ENCODE results near the gene DSC1. TPM values are rescaled to one million over a fixed set of nuclear protein-coding genes. Genes with fewer than 3 reads are reported as not detected.

Gene DSC1
- total and polyA plus RNA-seq, 2 of the 4 experiments (the other 2 are of a cell fraction) = not detected

- H3K4me2 ChIP-seq (ENCODE audit: low read depth, low read length) = no peak overlapping the region
- no peak overlapping the region for H3K18ac ChIP-seq (ENCODE audit: low read depth, low read length)
- no peak overlapping the region for H3K4ac ChIP-seq (ENCODE audit: low read depth, low read length)
- H3K79me1 ChIP-seq (ENCODE audit: low read depth in 1 of 2, low read length in 2 of 2) = no peaks in the 10 kb centered on the region
- H3K9me3 ChIP-seq (ENCODE audit: control insufficient read depth, insufficient read depth, low read length) = 0 out of 2 replicates have a peak, but pooled peaks cover 2% of the 10 kb centered on the region
- TF ChIP-seq CHD1 (IDR thresholded peaks at IDR 0.05; ENCODE audit: low read depth, low read length) (no peak), ELK1 (IDR thresholded peaks at IDR 0.05; ENCODE audit: borderline replicate concordance, low read depth, low read length) (no peak), RCOR1 (IDR thresholded peaks at IDR 0.05; ENCODE audit: insufficient replicate concordance, low read length) (no peak)
- intact Hi-C loops (cut with micrococcal nuclease) (no loop called here), in situ Hi-C loops (cut with MboI; ENCODE audit: low sequenced_read_pairs) (no loop called here), dilution Hi-C loops (cut with HindIII; ENCODE audit: low sequenced_read_pairs, unreplicated experiment) (no loop called here)
- H2AK5ac ChIP-seq (ENCODE audit: low read depth, low read length) = no peak overlapping the region
- ChIA-PET CTCF (no interaction called here), POLR2A (ENCODE audit: unreplicated experiment) (no interaction called here)
- DNase-seq (no peak), ATAC-seq (ENCODE audit: low read depth) (no peak)
- no peak overlapping the region for H2BK120ac ChIP-seq (ENCODE audit: low read depth, low read length)
- H3K27ac ChIP-seq (ENCODE audit: insufficient read depth, low read length) = no peak overlapping the region
- no peak overlapping the region for H3K23ac ChIP-seq (ENCODE audit: low read depth, low read length)
- 71% methylated on average over 2 of the region's 2 CpGs; no CpG with 5 or more reads in 1 of the 2 experiments for WGBS, 2 experiments (ENCODE audit: extremely low coverage in 2 of 2, insufficient read length in 1 of 2)
- no peak overlapping the region for H4K91ac ChIP-seq (ENCODE audit: insufficient read depth, low read depth, low read length)
- H3K9ac ChIP-seq (ENCODE audit: low read depth, low read length) = no peak overlapping the region
- no peaks in the 10 kb centered on the region for H4K20me1 ChIP-seq (ENCODE audit: insufficient read depth, low read length)
- H2AFZ ChIP-seq (replicated peaks; ENCODE audit: low read length, poor library complexity) = no peak overlapping the region
- no peak overlapping the region for H4K8ac ChIP-seq (ENCODE audit: low read depth in 2 of 2, low read length in 2 of 2)
- no TSS peak for BruUV-seq (replicated peaks)
- H3K4me3 ChIP-seq (ENCODE audit: insufficient read depth, low read depth, low read length) = no peak overlapping the region
- H2BK20ac ChIP-seq (ENCODE audit: low read depth, low read length) = no peak overlapping the region
- no peaks in the 10 kb centered on the region for H3K36me3 ChIP-seq (ENCODE audit: control insufficient read depth, insufficient read depth, low read length)
- H2BK15ac ChIP-seq (ENCODE audit: low read depth, low read length) = no peak overlapping the region
- H4K5ac ChIP-seq (ENCODE audit: low read depth, low read length) = no peak overlapping the region
- no peak overlapping the region for H2AK9ac ChIP-seq (replicated peaks; ENCODE audit: low read depth, low read length, poor library complexity)
- no peak overlapping the region for H2BK5ac ChIP-seq (ENCODE audit: low read depth, low read length, poor library complexity, severe bottlenecking)
- no peaks in the 10 kb centered on the region for H3K4me1 ChIP-seq (ENCODE audit: control insufficient read depth, insufficient read depth, low read length)
- H3K9me1 ChIP-seq (ENCODE audit: insufficient read depth, low read length) = no peaks in the 10 kb centered on the region
- no peaks in the 10 kb centered on the region for H3K27me3 ChIP-seq (ENCODE audit: control insufficient read depth, insufficient read depth, low read length)
- no peak overlapping the region for H3K56ac ChIP-seq (ENCODE audit: extremely low read depth, insufficient read depth, low read length)
- H3K14ac ChIP-seq (replicated peaks; ENCODE audit: low read depth, low read length) = no peak overlapping the region
These were observed 42.6 kb upstream of the DSC1 start for GRCh38 chr18:31205273-31205672.
